ENCODE measurements around the gene ZDHHC7.

GRCh38 chr16:84973776-84974523, 37.4 kb downstream of the ZDHHC7 start:
- TF ChIP-seq CTCF (IDR thresholded peaks at IDR 0.05; ENCODE audit: low read depth, low read length, missing input control) (no peak), MAX (IDR thresholded peaks at IDR 0.05) (no peak), ATF3 (IDR thresholded peaks at IDR 0.05) (no peak), REST (IDR thresholded peaks at IDR 0.05) (no peak), TAF1 (conservative IDR thresholded peaks at IDR 0.05) (no peak), RAD21 (IDR thresholded peaks at IDR 0.05) (no peak), SP1 (IDR thresholded peaks at IDR 0.05) (no peak), YY1 (IDR thresholded peaks at IDR 0.05) (no peak), ZBTB33 (IDR thresholded peaks at IDR 0.05) (no peak), RXRA (IDR thresholded peaks at IDR 0.05) (no peak), JUND (IDR thresholded peaks at IDR 0.05) (no peak), NR2F2 (IDR thresholded peaks at IDR 0.05) (no peak)

Measured in liver (tissue), 3 donors.